Activated CD4-positive, alpha-beta T cell treated with anti-CD3 and anti-CD28 coated beads for 36 hours (primary cell): ENCODE results near the gene C1QTNF1. TPM values are rescaled to one million over a fixed set of nuclear protein-coding genes. Genes with fewer than 3 reads are reported as not detected.
A peak's percentile ranks its signal among the peaks of the same experiment; 100 is the strongest.

Source experiments
- ATAC-seq: fragments of 200-7000 bp; cut with Tn5 transposase; one replicate; pipeline ENCODE4 v1.10.0; 2021; ENCODE audit warnings: mild to moderate bottlenecking, moderate library complexity
- CTCF ChIA-PET: fragments of 350-600 bp; sonication (Branson Sonifier 250); formaldehyde crosslinking; loops from one replicate; lab custom pipeline; 2021; ENCODE audit warnings: antibody characterized with exemption; lab: Charles Lee
- POLR2A ChIA-PET: fragments of 350-600 bp; sonication (Branson Sonifier 250); formaldehyde crosslinking; loops from one replicate; lab custom pipeline; 2021; ENCODE audit warnings: antibody characterized with exemption, inconsistent platforms; lab: Charles Lee
- DNase-seq: peaks from one replicate; pipeline ENCODE4 v3.0.0-alpha.2; 2020
- H3K27ac Mint-ChIP-seq: one replicate; pipeline ENCODE4 v1.8.0; 2021; ENCODE audit warnings: mixed read lengths
- H3K27me3 Mint-ChIP-seq: one replicate; pipeline ENCODE4 v1.8.0; 2021; ENCODE audit warnings: mixed read lengths
- H3K36me3 Mint-ChIP-seq: one replicate; pipeline ENCODE4 v1.8.0; 2021; ENCODE audit warnings: low read depth, mixed read lengths
- H3K4me1 Mint-ChIP-seq: one replicate; pipeline ENCODE4 v1.8.0; 2021; ENCODE audit warnings: mixed read lengths
- H3K4me3 Mint-ChIP-seq: one replicate; pipeline ENCODE4 v1.8.0; 2021; ENCODE audit warnings: mild to moderate bottlenecking, moderate library complexity, mixed read lengths
- H3K9me3 Mint-ChIP-seq: one replicate; pipeline ENCODE4 v1.8.0; 2021; ENCODE audit warnings: low read depth, mixed read lengths
- intact Hi-C, 2 experiments: fragments of 100-400 bp; cut with DNase I in 1 of 2; cut with micrococcal nuclease in 1 of 2; formaldehyde crosslinking; loops; one replicate each; pipeline versions ENCODE4 v1.14.2 to v1.15.1; 2022 to 2024; cut with DNase I, micrococcal nuclease
- total RNA-seq, 2 experiments: library from RNA; stranded (reverse); gene quantifications; one replicate each; pipeline ENCODE4 v1.2.3, GENCODE V29; 2021

The C1QTNF1 gene
- total RNA-seq, 2 experiments from 2014 or later = 0.14 TPM; not detected in 1

DNA sequence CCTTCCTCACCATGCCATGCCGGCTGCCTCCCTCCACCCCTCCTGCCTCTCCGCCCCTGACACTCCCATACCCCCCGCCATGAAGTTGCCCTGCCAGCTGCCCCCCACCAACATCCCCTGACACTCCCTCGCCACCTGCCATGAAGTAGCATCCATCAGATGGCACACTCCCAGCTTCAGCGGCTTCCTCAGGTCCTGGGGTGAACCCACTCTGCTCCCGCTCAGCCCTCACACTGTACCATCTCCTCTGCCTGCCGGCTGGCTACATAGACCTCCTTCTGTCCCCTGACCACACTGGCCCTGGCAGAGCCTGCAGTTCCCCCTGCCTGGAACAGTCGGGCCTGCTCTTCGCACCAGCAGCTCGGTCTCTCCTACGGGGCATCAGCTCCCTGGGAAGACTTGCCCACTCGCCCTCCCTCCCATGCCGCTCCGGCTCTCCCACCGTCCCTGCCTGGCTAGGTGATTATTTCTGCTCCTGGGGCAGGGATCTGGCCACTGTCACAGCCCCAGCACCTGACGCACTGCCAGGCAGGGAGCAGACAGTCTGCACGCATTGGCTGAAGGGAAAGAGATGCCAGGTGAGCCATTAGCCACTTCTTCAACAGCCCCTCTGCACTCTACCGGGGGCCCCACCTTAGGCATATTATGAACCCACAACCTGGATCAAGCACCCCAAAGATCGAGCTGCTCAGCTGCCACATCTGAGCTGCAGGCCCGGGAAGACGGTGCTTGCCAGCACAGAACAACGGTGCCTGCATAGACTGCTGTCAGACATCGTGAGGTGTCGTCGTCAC, 23.4 kb upstream of the C1QTNF1 start:
- Mint-ChIP-seq H3K4me1 (peaks cover 12% of the 10 kb centered on the region), H3K27ac (no peak overlapping the region), H3K4me3 (no peak overlapping the region), H3K27me3 (no peaks in the 10 kb centered on the region), H3K9me3 (no peaks in the 10 kb centered on the region), H3K36me3 (peaks cover 7% of the 10 kb centered on the region)
- ChIA-PET CTCF (interaction anchor here (0.7 kb wide), 1 partner anchor 29 kb away, joined by 3 read pairs; no protein-coding TSS in a partner anchor), POLR2A (no interaction called here)
- no peak for ATAC-seq
- intact Hi-C loops = no loop called here
- DNase-seq = no peak

DNA sequence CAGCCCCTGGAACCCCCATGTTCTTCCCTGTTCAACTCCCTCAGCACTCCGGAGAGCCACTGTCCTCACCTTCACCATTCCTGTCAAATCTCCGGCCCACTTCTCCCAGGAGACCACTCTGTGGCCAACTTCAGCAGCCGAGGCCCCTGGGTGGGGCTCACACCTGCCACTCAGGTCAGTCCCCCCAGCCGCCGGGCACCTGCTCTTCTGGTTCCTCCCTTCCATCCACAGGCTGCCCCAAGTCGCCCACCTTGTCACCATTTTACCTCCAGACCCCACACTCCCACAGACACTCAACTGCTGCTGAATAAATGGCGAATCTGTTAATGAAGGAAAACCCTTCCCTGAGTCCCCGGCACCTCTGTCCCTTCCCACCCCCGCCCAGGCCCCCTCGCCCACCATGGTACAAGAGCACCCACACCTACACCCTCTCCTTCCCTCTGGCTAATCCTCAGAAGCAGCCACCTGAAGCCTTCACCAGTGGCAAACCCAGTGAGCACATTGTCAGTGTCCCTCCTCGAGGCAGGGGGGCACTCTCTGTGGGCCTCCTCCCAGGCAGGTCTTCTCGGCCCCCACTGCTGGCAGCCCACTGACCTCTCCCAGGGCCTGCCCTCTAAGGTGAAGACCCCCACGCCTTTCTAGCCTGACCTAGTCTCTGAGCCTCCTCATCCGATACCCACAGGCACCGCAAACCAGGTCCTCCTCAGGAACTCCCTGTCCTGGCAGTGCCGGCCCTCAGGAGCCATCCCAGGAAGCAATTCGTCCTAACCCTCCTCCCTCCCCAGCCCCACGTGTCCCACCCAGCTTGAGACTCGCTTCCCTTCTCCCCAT, 22.6 kb upstream of the C1QTNF1 start:
- Mint-ChIP-seq H3K27me3 (no peaks in the 10 kb centered on the region), H3K36me3 (peaks cover 7% of the 10 kb centered on the region), H3K4me1 (peaks cover 20% of the 10 kb centered on the region), H3K4me3 (no peak overlapping the region), H3K27ac (no peak overlapping the region), H3K9me3 (no peaks in the 10 kb centered on the region)
- ChIA-PET CTCF (no interaction called here), POLR2A (no interaction called here)
- intact Hi-C loops = no loop called here
- DNase-seq = no peak
- no peak for ATAC-seq

DNA sequence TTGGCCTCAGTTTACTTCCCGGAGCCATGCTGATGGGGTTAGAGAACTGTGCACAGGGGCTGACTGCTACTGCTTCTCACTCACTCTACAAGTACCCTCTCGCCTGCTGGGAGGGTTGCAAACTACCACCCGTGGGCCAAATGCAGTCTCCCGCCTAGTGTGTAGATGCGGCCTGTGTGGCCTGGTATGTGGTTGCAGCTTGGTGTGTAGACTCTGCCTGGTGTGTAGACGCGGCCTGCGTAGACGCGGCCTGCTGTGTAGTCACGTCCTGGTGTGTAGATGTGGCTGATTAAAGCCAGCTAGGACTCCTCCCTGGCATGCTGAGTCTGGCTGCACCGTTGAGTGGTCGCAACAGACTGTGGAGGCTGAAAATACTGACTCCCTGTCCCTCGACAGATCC, 21.7 kb upstream of the C1QTNF1 start:
- POLR2A ChIA-PET = no interaction called here
- Mint-ChIP-seq H3K4me1 (peaks cover 28% of the 10 kb centered on the region), H3K4me3 (no peak overlapping the region), H3K9me3 (no peaks in the 10 kb centered on the region), H3K27ac (no peak overlapping the region), H3K36me3 (peaks cover 11% of the 10 kb centered on the region), H3K27me3 (no peaks in the 10 kb centered on the region)
- DNase-seq (peak; percentile 2), ATAC-seq (no peak)
- intact Hi-C loops = no loop called here
- CTCF ChIA-PET = interaction anchor here (1.4 kb wide), 1 partner anchor 17 kb away, joined by 3 read pairs; no protein-coding TSS in a partner anchor

- peaks cover 34% of the 10 kb centered on the region for H3K4me1 Mint-ChIP-seq
- intact Hi-C loops = no loop called here
- no peak overlapping the region for H3K27ac Mint-ChIP-seq
- H3K36me3 Mint-ChIP-seq = peaks cover 10% of the 10 kb centered on the region
- no peaks in the 10 kb centered on the region for H3K27me3 Mint-ChIP-seq
- no peak for DNase-seq
- POLR2A ChIA-PET = interaction anchor here (0.6 kb wide), 1 partner anchor 1429 kb away, joined by 3 read pairs; no protein-coding TSS in a partner anchor
- no peak for ATAC-seq
- CTCF ChIA-PET = interaction anchor here (1.4 kb wide), 1 partner anchor 16 kb away, joined by 3 read pairs; no protein-coding TSS in a partner anchor
- H3K9me3 Mint-ChIP-seq = no peaks in the 10 kb centered on the region
- no peak overlapping the region for H3K4me3 Mint-ChIP-seq
These were observed 21.0 kb upstream of the C1QTNF1 start for GRCh38 chr17:79002796-79003593.

GRCh38 chr17:79003661-79004411, 20.1 kb upstream of the C1QTNF1 start:
- POLR2A ChIA-PET = interaction anchor here (0.6 kb wide), 1 partner anchor 1430 kb away, joined by 3 read pairs; no protein-coding TSS in a partner anchor
- intact Hi-C loops = no loop called here
- Mint-ChIP-seq H3K27me3 (no peaks in the 10 kb centered on the region), H3K4me3 (no peak overlapping the region), H3K27ac (no peak overlapping the region), H3K36me3 (peaks cover 13% of the 10 kb centered on the region), H3K9me3 (no peaks in the 10 kb centered on the region), H3K4me1 (peaks cover 42% of the 10 kb centered on the region)
- CTCF ChIA-PET = interaction anchor here (1.4 kb wide), 1 partner anchor 15 kb away, joined by 3 read pairs; no protein-coding TSS in a partner anchor
- no peak for ATAC-seq
- no peak for DNase-seq

DNA sequence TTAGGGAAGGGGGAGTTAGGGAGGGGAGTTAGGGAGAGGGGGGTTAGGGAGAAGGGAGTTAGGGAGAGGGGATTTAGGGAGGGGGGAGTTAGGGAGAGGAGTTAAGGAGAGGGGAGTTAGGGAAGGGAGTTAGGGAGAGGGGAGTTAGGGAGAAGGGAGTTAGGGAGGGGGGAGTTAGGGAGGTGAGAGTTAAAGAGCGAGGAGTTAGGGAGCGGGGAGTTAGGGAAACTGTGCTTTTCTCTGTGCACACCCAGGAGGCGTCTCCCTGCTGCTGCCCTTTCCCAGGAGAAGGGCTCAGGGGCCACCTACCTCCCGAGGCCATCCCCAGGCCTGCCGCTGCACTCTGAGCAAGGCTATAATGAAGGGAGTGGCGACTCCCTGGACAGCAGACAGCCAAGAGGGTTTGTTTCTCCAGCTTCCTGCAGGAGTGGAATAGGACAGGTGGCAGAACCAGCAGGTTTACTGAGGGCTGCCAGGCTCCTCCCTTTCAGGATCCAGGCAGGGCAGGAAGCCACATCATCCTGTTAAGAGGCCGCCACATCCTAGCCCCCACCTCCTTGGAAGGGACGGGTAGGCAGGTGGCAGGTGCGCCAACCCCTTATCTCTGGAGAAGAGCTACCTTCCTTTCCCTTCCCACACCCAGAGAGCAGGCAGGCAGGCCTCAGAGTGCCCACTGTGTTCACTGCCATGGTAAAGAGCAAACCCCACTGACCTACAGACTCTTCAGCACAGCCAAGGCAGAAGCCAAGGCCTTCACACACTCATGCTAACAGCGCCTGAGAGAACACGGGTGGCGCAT, 18.7 kb upstream of the C1QTNF1 start:
- Mint-ChIP-seq H3K9me3 (no peaks in the 10 kb centered on the region), H3K4me1 (peaks cover 43% of the 10 kb centered on the region), H3K27me3 (no peaks in the 10 kb centered on the region), H3K36me3 (peaks cover 11% of the 10 kb centered on the region), H3K27ac (peak overlapping the region; percentile 62), H3K4me3 (no peak overlapping the region)
- intact Hi-C loops = no loop called here
- ChIA-PET CTCF (interaction anchor here (0.5 to 1.3 kb wide), 3 partner anchors 32 to 36 kb away, joined by 3 to 5 read pairs (median 4); no protein-coding TSS in a partner anchor), POLR2A (interaction anchor here (0.5 kb wide), 1 partner anchor 17 kb away, joined by 3 read pairs; no protein-coding TSS in a partner anchor)
- DNase-seq (no peak), ATAC-seq (no peak)

DNA sequence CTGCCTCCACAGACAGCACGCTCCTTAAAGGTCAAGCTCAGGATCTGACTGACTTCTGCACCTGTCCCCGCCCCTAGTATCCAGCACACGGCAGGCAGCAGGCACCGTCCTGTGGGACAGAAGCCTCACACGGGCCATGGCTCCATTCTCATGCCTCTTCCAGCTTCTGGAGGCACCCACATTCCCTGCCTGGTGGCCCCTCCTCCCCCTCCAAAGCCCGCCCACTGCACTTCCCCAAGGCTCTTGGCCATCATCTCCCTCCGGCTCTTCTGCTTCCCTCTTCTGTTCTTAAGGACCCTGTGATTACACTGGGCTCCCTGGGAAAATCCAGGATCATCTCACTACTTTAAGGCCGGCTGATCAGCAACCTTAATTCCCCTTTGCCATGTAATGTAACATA, 17.9 kb upstream of the C1QTNF1 start:
- POLR2A ChIA-PET = interaction anchor here (1.0 kb wide), 1 partner anchor 40 kb away, joined by 3 read pairs; no protein-coding TSS in a partner anchor
- Mint-ChIP-seq H3K9me3 (no peaks in the 10 kb centered on the region), H3K4me1 (peaks cover 46% of the 10 kb centered on the region), H3K27me3 (no peaks in the 10 kb centered on the region), H3K27ac (peak overlapping the region; percentile 62), H3K36me3 (peaks cover 9% of the 10 kb centered on the region), H3K4me3 (peak overlapping the region; percentile 5)
- CTCF ChIA-PET = interaction anchor here (0.5 to 1.3 kb wide), 3 partner anchors 31 to 35 kb away, joined by 3 to 5 read pairs (median 4); no protein-coding TSS in a partner anchor
- no peak for DNase-seq
- intact Hi-C loops = no loop called here
- ATAC-seq = no peak

DNA sequence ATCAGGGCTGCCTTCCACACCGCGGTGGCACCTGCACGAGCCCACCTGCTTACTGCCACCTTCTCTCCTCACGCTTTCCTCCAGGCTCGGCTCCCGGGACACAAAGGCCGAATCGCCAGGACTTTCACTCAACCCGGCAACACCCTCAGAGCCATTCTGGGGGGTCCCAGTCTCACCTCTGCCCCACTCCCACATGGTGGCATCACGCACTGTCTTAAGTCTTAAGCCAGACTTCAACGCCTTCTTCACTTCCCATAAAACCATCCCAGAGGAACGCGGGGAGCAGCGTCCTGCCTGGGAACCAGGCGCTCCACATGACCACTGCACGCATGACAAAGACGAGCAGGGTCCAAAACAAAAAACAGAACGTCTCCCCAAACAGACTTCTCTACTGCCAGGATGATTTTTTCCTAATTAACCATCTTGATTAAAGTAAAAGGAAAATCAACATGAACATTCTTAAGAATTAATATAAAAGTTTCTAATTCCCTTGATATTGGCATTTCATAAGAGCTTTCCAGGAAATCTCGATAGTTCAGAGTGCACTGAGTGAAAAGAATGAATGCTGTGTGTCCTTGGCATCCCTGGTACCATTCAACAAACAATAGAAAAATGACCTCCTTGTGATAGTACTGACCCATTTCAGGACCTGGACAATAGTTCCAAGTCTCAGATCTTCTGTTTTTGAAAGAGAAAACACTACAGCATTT, 17.0 kb upstream of the C1QTNF1 start:
- Mint-ChIP-seq H3K9me3 (no peaks in the 10 kb centered on the region), H3K36me3 (peaks cover 9% of the 10 kb centered on the region), H3K4me1 (peaks cover 46% of the 10 kb centered on the region), H3K4me3 (peak overlapping the region; percentile 78), H3K27me3 (no peaks in the 10 kb centered on the region), H3K27ac (peak overlapping the region; percentile 9)
- intact Hi-C loops = no loop called here
- ChIA-PET POLR2A (interaction anchor here (1.0 kb wide), 1 partner anchor 41 kb away, joined by 3 read pairs; no protein-coding TSS in a partner anchor), CTCF (interaction anchor here (0.8 kb wide), 1 partner anchor 21 kb away, joined by 3 read pairs; no protein-coding TSS in a partner anchor)
- DNase-seq = no peak
- no peak for ATAC-seq
